ENCODE data around the gene AP5S1.

- no peak for TF ChIP-seq CTCF (IDR thresholded peaks at IDR 0.05)
- no peak for TF ChIP-seq TEAD4 (CRISPR knock-in tag; IDR thresholded peaks at IDR 0.05)
- no peak for TF ChIP-seq CBFB (CRISPR knock-in tag; IDR thresholded peaks at IDR 0.05; ENCODE audit: low read depth)
- TF ChIP-seq EMX1 (CRISPR knock-in tag; IDR thresholded peaks at IDR 0.05) = no peak
- TF ChIP-seq USF2 (CRISPR knock-in tag; IDR thresholded peaks at IDR 0.05) = no peak
- TF ChIP-seq SP1 (CRISPR knock-in tag; conservative IDR thresholded peaks at IDR 0.05) = no peak
- no peak for TF ChIP-seq MAX (CRISPR knock-in tag; IDR thresholded peaks at IDR 0.05)
- no peak for TF ChIP-seq USF1 (CRISPR knock-in tag; IDR thresholded peaks at IDR 0.05)
- TF ChIP-seq ZNF416 (CRISPR knock-in tag; IDR thresholded peaks at IDR 0.05) = no peak
- no peak for TF ChIP-seq ATF3 (CRISPR knock-in tag; conservative IDR thresholded peaks at IDR 0.05)
- no peak for TF ChIP-seq KAT7 (CRISPR knock-in tag; IDR thresholded peaks at IDR 0.05; ENCODE audit: borderline replicate concordance)
Observed at GRCh38 chr20:3788685-3789155, 31.6 kb upstream of the AP5S1 start.

All from WTC11 (cell line).